ENCODE data around the gene ITSN2.

- TF ChIP-seq CTCF (IDR thresholded peaks at IDR 0.05; ENCODE audit: insufficient read depth, low read depth, low read length) (no peak), EZH2 (IDR thresholded peaks at IDR 0.05; ENCODE audit: insufficient read depth, low read length) (no peak)
Measured at GRCh38 chr2:24214880-24215279, 145.5 kb downstream of the ITSN2 start.
